Measurements from ENCODE around the gene WDR59. TPM values are rescaled to one million over a fixed set of nuclear protein-coding genes. Genes with fewer than 3 reads are reported as not detected.

Gene WDR59
- total and polyA plus RNA-seq, 7 donors: 6.2 to 40.7 (median 20.3) TPM

GRCh38 chr16:74896389-74897370, 88.2 kb downstream of the WDR59 start:
- 93 to 94% methylated on average over 14 of the region's 14 CpGs for WGBS, 2 donors
- Histone ChIP-seq H3K36me3 (peaks cover 4 to 44% (median 32%) of the 10 kb centered on the region in 4 donors), H3K9me3 (no peaks in the 10 kb centered on the region)

GRCh38 chr16:74893541-74893940, 91.4 kb downstream of the WDR59 start:
- DNase-seq: no peak
- Histone ChIP-seq H3K9me3 (no peaks in the 10 kb centered on the region), H3K36me3 (peaks cover 4 to 57% (median 31%) of the 10 kb centered on the region in 4 donors), H3K27me3 (no peaks in the 10 kb centered on the region), H3K4me1 (no peaks in the 10 kb centered on the region), H3K27ac (no peak overlapping the region), H3K4me3 (no peak overlapping the region)
- TF ChIP-seq EP300 (IDR thresholded peaks at IDR 0.05) (no peak), CTCF (IDR thresholded peaks at IDR 0.05) (no peak), POLR2A (IDR thresholded peaks at IDR 0.05) (no peak)
- intact Hi-C loops (cut with DNase I): no loop called here
- WGBS, 2 donors: 94 to 96% methylated on average over 4 of the region's 4 CpGs

More at GRCh38 chr16:74896389-74897370, 88.2 kb downstream of the WDR59 start:
- Histone ChIP-seq H3K4me1 (no peaks in the 10 kb centered on the region), H3K27me3 (no peaks in the 10 kb centered on the region), H3K27ac (no peak overlapping the region), H3K4me3 (no peak overlapping the region)
- TF ChIP-seq POLR2A (IDR thresholded peaks at IDR 0.05) (no peak), POLR2AphosphoS5 (IDR thresholded peaks at IDR 0.05) (no peak), CTCF (IDR thresholded peaks at IDR 0.05) (no peak), EP300 (IDR thresholded peaks at IDR 0.05) (no peak)
- DNase-seq: no peak
- intact Hi-C loops (cut with DNase I): no loop called here

GRCh38 chr16:74892574-74893461, 92.1 kb downstream of the WDR59 start:
- H3K4me3 ChIP-seq: no peak overlapping the region
- TF ChIP-seq EP300 (IDR thresholded peaks at IDR 0.05) (no peak), CTCF (IDR thresholded peaks at IDR 0.05) (no peak), POLR2AphosphoS5 (IDR thresholded peaks at IDR 0.05) (no peak), POLR2A (IDR thresholded peaks at IDR 0.05) (no peak)
- no peaks in the 10 kb centered on the region for H3K4me1 ChIP-seq
- no peaks in the 10 kb centered on the region for H3K27me3 ChIP-seq
- H3K9me3 ChIP-seq: no peaks in the 10 kb centered on the region
- H3K27ac ChIP-seq: no peak overlapping the region
- intact Hi-C loops (cut with DNase I): no loop called here
- H3K36me3 ChIP-seq: peaks cover 4 to 60% (median 30%) of the 10 kb centered on the region in 4 donors
- WGBS, 2 donors: 77 to 87% methylated on average over 8 of the region's 8 CpGs
- DNase-seq: no peak

GRCh38 chr16:74888888-74889287, 96.0 kb downstream of the WDR59 start:
- DNase-seq: no peak
- 94 to 95% methylated on average over 6 of the region's 6 CpGs for WGBS, 2 donors
- Histone ChIP-seq H3K9me3 (no peaks in the 10 kb centered on the region), H3K27me3 (no peaks in the 10 kb centered on the region), H3K4me3 (no peak overlapping the region), H3K36me3 (peaks cover 4 to 94% (median 45%) of the 10 kb centered on the region in 4 donors), H3K27ac (no peak overlapping the region), H3K4me1 (no peaks in the 10 kb centered on the region)
- TF ChIP-seq POLR2AphosphoS5 (IDR thresholded peaks at IDR 0.05): no peak
- no peak for TF ChIP-seq POLR2A (IDR thresholded peaks at IDR 0.05)
- TF ChIP-seq CTCF (IDR thresholded peaks at IDR 0.05): no peak
- intact Hi-C loops (cut with DNase I): no loop called here
